GM11168 (cell line): Measurements from ENCODE around the gene UFSP2.
"Not testable (repeated sequence)": the region's sequence is repeated elsewhere in the genome, so short reads cannot be mapped to it uniquely, and the experiment has no call there.

Experiments
- in situ Hi-C: fragments of 300-500 bp; cut with MboI; formaldehyde crosslinking; loops from one replicate; pipeline ENCODE4 v1.12.0; 2022; ENCODE audit warnings: low sequenced_read_pairs; ENCODE audit not compliant: unreplicated experiment

UFSP2 gene

DNA sequence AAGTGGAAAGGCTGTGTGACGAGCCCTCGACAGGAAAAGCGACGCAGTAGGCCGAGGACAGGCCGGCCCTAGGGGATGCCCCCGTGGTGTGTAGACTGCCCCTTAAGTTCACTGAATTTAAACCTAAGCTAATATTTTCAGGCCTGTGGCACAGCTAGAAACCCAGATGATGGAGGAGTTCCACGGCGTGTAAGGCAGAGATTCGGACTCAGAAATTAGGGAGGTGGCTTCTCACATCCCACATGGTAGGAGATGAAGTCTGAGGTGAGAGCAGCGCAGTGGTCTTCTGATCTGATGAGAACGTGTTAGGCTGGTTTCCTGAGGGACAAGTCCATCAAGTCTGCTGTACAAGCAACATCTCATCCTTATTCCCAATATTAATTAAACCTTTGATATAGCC, 37.8 kb downstream of the UFSP2 start:
- in situ Hi-C loops, result no loop called here

DNA sequence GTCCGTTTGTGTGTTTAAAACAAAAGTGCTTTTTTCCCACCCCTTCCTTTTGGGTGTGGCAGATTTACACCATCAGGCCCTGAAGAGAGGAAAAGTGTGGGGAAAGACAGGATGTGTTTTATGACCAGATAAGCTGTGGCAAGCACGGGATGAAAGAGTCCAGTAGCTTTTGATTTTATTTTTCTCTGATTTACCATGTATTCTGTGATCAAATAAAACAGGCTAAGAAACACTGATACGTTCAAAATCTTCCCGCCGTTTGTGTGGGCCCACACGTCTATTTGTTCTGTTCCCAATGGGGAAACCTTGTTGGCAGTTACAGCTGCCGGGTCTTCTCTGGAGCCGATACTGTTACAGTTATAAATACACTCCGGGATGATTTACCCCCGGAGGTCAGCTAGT, 40.8 kb downstream of the UFSP2 start:
- in situ Hi-C loops, result no loop called here

DNA sequence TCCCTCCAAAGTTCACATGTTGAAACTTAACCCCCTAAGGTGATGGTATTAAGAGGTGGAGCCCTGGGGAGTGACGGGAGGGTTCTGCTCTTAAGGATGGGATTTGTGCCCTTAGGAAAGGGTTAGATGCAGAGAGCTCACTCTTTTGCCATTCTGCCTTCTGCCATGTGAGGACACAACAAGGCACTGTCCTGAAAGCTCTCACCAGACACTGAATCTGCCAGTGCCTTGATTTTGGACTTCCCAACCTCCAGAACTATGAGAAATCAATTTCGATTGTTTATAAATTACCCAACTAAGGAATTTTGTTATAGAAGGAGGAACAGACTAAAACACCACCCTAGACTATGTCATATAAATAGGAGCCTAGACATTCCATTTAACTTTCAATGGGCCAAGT, 41.7 kb downstream of the UFSP2 start:
- in situ Hi-C loops, result no loop called here

DNA sequence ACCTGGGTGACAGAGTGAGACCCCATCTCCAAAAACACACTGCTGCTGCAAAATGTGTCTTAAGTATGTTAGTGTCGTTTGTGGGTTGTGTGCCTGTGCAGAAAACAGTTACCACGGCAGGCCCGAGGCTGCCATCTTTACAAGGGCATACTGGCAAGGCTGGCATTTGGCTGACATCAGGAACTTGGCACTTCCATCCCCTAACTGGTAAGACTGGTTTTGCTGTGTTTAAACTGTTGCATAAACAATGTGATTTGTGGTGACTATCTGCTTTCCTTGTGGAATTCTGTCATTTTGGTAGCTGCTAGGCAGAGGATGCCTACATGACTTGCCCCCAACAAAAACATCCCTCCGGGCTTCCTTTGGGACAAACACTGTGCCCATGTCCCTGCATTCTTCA, 42.3 kb downstream of the UFSP2 start:
- in situ Hi-C loops, result no loop called here

DNA sequence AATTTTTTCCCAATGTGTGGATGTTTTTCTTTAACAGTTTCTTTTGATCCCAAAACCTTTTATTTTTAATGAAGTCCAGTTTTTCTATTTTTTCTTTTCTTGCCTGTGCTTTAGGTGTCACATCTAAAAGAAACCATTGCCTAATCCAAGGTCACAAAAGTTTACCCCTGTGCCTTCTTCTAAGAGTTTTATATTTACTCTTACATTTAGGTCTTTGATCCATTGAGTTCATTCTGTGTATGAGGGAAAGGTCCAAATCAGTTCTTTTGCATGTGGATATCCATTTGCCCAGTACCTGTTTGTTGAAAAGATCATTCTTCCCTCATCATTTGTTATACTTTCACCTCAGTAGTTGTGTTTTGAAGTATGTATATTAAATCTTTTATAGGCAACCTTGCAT, 43.0 kb downstream of the UFSP2 start:
- in situ Hi-C loops, result no loop called here

DNA sequence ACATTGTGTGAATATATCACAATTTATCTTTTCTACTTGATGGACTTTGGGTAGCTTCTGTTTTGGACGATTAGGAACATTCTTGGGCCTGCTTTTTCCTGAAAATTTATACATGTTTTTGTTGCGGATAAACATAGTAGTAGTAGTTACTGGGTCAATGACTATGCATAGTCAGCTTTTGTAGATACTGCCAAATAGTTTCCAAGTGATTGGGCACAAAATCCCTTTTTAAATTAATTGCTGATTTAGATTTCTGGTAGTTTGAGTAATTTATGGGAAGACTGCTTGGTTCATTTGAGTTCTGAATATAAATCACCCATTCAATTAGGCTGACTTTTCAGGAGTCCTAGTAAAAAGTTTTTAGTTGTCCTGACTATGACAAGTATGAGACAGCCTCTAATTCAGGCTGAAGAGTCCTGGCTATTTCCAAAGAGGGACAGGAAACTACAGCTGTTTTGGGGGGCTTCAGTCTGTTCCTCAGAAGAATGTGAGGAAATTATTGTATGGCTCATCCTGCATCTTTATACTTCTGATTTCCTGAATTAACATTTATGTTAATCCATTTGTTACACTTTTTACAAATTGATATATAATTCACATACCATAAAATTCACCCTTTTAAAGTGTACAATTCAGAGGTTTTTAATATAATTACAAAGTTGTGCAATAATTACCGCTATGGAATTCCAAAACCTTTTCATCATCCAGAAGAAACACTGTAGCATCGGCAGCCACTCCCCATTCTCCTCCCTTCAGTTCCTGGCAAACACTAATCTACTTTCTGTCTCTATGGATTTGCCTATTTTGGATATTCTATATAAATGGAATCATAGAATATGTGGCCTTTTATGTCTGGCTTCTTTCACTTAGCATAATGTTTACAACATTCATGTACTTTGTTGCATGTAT, 44.2 kb downstream of the UFSP2 start:
- in situ Hi-C loops, result no loop called here

DNA sequence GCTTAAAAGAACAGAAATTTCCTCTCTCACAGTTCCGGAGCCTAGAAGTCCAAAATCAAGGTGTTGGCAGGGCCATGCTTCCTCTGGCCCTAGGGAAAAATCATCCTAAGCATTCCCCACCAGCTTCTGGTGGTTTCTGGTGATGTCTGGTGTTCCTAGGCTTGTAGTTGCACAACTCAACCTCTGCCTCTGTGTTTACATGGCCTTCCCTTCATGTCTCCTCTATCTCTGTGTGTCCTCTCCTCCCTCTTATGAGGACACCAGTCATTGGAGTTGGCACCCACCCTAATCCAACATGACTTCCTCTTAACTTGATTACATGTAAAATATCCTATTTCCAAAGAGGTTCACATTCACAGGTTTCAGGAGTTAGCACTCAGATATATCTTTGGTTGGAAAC, 45.4 kb downstream of the UFSP2 start:
- in situ Hi-C loops, result no loop called here

DNA sequence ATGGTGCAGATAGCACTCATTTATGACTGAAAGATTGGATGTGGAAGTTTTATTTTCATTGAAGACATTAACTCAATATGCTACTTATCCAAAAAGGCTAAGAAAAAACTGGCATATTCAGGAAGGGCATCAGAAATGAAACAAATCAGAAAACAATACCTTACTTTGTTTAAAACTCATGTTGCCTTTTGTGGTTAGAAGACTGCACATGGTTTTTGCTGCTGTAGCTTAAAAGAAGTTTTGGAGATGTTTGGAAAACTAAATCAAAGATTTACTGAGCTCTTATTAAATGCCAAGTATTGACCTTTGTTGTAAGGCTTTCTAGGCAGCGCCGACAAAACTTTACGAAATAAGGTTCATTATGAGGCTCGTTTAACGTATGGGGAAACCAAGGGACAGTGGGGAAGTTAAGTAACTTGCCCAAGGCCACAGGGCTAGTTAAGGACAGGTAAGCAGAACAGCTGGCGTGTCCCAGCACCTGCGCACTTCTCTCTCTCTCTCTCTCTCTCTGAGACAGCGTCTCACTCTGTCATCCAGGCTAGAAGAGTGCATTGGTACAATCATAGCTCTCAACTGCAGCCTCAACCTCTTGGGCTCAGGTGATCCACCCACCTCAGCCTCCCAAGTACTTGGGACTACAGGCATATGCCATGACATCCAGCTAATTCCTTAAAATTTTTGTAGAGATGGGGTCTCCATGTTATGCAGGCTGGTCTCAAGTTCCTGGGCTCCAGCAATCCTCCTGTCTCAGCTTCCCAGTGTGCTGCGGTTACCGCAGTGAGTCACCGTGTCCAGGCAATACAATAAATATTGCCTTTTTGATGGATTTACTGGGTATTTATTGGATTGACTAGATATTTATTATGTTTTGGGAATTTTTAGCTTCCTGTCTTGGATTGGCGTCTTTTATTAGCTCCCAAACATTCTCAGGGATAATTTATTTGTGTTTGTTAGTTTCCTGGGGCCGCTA, 46.2 kb downstream of the UFSP2 start:
- in situ Hi-C loops, result no loop called here

DNA sequence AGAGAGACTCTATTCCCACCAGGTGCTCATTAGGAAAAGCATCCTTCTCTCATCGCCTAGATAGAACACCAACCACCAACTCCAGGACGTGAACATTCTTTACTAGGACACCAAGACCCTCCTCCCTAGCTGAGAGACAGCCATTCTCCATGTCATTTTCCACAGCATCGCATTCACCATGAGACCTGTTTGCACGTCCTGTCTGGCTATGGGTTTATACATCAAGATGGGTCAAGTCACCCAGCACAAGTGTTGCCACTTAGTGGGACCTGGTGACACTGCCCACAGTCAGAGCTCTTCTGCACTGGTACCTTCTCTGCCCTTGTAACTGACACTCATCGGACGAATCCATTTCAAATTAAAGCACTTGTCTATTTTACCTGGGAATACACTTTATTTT, 47.5 kb downstream of the UFSP2 start:
- in situ Hi-C loops, result no loop called here

DNA sequence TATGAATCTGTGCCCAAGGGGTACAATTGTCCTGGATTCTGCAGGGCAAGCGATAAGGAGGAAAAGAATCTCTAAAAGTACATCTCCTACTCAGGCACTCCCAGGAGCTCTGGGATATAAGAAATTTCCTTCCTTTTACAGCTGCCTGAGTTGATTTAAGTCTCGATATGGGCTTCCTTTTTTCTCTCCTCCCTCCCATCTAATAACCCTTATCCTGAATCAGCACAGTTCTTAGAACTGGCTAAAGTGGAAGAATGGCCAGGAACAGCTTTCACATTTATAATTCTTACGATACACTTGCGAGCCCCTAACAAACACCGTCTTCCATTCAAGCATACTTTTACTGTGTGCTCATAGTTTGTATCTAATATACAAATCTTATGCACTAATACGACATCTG, 51.2 kb downstream of the UFSP2 start:
- in situ Hi-C loops, result no loop called here

DNA sequence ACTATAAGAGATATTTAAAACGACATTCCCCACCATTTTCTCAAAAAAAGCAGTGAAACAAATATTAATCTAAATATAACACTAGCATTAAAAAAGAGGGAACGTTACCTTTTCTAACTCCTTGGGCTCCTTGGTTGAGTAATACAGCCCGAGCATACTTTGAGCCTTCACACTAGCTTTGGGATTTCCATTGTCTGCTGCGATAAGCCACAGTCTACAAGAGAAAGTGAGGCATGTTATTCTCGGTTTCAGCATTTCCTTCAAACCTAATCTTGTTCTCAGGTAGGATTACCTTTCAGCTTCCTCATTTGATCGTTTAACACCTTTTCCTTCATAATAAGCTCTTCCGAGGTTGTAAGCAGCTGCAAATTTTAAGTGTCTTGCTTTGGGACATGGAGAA, 51.7 kb downstream of the UFSP2 start:
- in situ Hi-C loops, result no loop called here

DNA sequence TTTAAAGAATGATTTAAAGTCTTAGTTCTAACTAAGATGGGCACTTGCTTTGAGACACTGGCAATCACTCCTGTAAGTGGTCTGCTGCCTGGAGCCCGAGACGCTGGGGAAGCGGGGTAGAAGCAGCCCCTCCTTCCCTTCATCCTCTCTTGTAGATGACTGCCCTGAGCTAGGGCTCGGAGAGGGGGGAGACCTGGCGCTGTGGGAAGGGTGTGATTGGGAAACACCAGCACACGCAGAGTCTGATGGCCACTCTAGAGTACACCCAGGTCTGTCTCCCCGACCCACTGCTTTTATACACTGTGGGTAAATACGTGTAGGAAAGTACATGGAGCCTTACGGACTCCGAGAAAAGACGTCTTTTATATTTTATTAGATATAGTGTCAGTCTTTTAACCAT, 54.1 kb downstream of the UFSP2 start:
- in situ Hi-C loops, result no loop called here

DNA sequence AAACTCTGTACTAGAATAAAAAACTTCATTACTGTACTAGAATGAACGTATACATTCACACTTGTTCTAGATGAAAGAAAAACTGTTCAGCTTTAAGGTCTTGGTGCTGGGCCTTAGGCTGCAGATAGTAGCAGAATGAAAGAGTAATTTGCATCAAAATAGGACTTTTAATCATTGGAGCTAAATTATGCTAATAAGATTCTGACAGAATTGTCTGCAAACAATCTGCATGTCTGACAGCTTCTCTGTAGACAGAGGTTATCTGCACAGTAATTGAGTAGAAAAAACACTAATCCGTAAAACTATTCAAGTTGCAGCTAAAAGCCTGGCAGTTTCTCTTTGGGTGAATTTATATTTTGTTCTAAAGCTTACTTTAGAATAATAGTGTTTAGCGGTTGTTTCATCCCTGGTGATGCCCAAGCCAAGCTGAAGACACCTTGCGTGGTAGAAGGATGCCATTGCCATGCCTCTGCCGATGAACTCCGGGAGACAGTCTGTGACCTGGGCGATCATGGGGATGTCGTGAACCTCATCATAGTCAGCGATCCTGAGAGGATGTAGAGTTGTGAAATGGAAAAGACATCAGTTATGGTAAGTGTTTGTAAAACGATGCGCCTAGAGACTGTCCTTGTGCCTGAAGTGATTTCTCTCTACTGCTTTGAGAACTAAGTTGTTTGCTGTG, 55.4 kb downstream of the UFSP2 start:
- in situ Hi-C loops, result no loop called here

DNA sequence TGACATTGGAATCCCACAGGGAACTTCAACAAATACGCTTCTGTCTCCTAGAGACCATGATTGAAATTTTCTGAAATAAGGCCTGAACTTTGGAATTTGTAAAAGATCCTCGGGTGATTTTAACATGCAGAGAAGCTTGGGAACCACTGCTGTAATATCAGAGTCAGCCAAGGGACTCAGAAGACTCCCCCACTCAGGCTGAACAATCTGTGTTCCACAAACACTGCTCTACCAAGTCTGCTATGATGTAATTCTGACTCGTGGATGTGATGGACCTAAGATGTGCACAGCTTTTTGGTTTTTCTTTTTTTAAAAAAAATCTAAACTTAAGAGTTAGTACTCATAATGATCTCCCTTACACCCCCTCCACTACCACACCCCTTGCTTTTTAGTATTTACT, 56.0 kb downstream of the UFSP2 start:
- in situ Hi-C loops, result no loop called here

DNA sequence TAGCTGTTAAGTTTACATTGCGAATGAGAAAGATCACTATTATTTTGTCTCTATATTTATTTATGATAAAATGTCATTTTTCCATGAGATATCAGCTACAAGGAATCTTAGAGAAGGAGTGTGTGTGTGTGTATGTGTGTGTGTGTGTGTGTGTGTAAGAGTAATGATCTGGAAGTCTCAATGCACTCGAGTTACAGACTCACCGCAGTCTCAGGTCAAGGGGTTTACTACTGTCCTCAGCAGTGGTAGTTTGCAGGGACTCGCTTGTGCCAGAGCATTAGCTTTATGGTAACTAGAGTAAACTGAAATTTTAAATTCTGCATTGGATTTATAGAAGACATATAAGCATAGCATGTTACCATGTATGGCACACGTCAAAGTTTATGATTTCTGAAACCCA, 60.9 kb downstream of the UFSP2 start:
- in situ Hi-C loops, result no loop called here

DNA sequence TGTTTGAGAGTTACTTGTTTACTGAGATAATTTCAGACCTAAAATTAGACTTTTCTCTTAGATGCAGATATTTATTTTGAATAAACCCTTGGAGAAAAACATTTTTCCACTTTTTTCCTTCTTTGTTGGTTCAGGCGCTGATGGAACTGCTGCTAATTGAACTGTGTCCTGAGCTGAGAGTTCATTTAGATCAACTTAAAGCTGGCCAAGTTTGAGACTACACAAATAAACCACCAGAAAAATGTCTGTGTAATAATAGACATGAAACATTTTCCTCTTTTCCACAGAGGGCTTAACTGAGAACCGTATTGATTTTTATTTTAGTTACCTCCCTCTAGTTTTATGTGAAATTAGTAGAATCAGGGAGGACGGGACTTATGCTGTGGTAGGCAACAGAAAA, 62.5 kb downstream of the UFSP2 start:
- in situ Hi-C loops, result no loop called here

DNA sequence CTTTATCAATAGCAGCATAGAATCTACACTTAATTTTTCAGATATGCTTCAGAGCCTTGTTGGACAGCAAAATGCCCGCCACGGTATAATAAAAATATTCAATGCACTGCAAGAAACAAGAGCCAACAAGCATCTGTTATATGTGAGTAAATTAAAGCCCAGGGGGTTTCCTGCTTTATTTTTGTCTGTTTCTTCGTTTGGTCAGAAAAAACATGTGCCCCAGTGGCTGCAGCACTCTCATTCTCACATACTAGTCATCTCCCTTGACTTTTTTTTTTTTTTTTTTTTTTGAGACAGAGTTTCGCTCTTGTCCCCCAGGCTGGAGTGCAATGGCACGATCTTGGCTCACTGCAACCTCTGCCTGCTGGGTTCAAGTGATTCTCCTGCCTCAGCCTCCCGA, 63.2 kb downstream of the UFSP2 start:
- in situ Hi-C loops, result not testable (repeated sequence)

DNA sequence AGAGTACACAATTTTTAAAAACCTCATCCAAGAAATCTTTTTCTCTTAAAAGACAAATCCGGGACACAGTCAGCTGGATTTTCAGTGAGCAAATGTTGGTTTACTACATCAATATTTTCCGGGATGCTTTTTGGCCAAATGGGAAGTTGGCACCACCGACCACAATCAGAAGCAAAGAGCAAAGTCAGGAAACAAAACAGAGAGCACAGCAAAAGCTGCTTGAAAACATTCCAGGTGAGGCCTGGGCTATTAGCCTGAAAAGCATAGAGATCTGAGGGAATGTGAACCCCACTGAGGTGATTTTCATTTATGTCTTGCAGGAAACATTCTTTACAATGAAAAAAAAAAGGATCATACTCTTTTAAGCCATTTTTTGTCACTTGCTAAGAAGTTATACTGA, 63.9 kb downstream of the UFSP2 start:
- in situ Hi-C loops, result no loop called here

DNA sequence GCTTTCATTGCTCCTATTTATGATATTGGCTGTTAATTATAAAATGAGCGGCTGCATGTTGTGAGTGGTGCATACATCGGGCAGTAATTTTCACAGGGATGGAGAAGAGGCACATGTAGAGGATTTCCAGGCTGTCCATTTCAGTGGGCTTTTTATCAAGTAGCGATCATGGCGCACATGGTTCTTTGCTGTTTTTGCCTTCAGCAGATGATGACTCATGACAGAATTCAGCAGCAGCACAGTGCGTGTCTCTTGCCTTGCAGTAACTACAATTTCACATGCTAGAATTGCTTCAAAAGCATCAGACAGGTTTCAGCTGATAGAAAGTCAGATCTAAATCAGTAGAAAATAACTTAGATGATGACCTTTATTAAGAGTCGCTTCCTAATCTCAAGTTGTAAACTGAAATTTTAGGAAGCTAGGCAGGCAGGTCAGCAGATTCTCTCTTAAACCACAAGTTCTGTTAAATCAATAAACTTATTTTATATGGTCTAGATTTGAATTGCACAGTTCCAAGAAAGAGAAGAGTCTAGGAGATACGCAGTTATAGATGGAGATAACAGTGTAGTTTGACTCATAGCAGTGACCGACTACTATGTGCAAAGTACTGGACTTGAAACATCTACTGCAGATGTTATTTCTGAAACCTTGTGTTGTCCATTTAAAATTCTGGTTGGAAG, 65.9 kb downstream of the UFSP2 start:
- in situ Hi-C loops, result no loop called here

DNA sequence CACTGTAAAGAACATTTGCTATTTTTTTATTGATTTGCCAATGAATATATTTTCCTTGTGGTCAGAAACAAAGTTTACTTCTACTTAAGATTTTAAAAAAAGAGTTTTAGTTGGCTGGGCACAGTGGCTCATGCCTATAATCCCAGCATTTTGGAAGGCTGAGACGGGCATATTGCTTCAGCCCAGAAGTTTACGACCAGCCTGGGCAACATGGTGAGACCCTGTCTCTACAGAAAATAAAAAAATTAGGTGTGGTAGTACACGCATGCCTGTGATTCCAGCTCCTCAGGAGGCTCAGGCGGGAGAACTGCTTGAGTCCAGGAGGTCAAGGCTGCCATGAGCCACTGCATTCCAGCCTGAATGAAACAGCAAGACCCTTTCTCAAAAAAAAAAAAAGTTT, 66.8 kb downstream of the UFSP2 start:
- in situ Hi-C loops, result no loop called here
